ENCODE data around the gene LIPG. TPM values are rescaled to one million over a fixed set of nuclear protein-coding genes. Genes with fewer than 3 reads are reported as not detected.
A peak's percentile ranks its signal among the peaks of the same experiment; 100 is the strongest.

LIPG gene
- total and polyA plus RNA-seq, 10 donors, result 0.11 to 2.7 (median 0.35) TPM; not detected in 3

DNA sequence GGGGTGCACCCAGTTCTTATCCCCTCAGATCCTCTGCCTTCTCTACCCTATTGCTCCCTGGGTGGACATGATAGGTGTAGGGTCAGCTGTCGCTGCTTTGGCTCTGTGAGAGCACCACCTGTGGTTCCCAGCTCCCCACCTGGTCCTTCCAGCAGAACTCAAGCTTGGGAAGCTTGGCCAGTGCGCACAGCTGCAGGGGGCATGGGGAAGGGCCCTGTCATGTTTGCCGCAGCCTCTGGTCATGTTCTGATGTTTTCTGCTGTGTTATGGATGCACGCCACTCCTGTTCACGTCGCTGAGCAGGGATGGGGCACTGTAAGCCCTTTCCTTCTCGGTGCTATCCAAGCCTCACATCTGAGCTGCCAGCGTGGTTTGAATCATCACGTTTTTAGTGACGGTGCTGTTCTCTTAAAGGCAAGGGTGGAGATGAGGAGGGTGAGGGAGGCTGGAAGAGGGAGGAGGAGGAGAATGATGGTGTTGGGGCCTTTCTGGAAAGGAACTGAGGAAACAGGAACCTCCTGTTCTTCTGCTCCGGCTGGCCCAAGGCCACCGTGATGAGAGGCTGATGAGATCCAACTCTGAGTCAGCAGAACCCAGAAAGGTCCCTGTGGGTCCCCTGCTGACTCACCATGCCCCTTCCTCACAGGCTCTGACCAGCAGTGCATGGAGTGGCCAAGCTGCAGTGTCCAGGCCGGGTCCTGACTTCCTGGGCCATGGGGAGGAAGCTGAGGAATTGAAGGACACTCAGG, 78.0 kb downstream of the LIPG start:
- no peaks in the 10 kb centered on the region for H3K9me3 ChIP-seq
- DNase-seq, result peak; percentile 30

GRCh38 chr18:49640741-49641140, 78.9 kb downstream of the LIPG start:
- H3K4me3 ChIP-seq, result no peak overlapping the region
- no peak for DNase-seq
- H3K36me3 ChIP-seq, result no peaks in the 10 kb centered on the region
- TF ChIP-seq CTCF (IDR thresholded peaks at IDR 0.05 in 8 of 11, conservative IDR thresholded peaks at IDR 0.05 in 3 of 11) (no peak), POLR2A (IDR thresholded peaks at IDR 0.05) (no peak), POLR2AphosphoS5 (IDR thresholded peaks at IDR 0.05) (no peak)
- intact Hi-C loops (cut with DNase I; ENCODE audit: low total_unique reads), result no loop called here
- no peak overlapping the region for H3K27ac ChIP-seq
- peaks cover 0 to 30% (median 0%) of the 10 kb centered on the region in 7 donors for H3K27me3 ChIP-seq (replicated peaks in 1 of 7)
- 58 to 70% (median 63%) methylated on average over 5 to 6 of the region's 6 CpGs for WGBS, 5 donors
- no peaks in the 10 kb centered on the region for H3K9me3 ChIP-seq
- peaks cover 0 to 6% (median 0%) of the 10 kb centered on the region in 6 donors for H3K4me1 ChIP-seq

More for the DNA sequence above, 78.0 kb downstream of the LIPG start:
- TF ChIP-seq POLR2AphosphoS5 (IDR thresholded peaks at IDR 0.05) (no peak), CTCF (IDR thresholded peaks at IDR 0.05 in 8 of 11, conservative IDR thresholded peaks at IDR 0.05 in 3 of 11) (no peak), POLR2A (IDR thresholded peaks at IDR 0.05) (no peak)
- intact Hi-C loops (cut with DNase I; ENCODE audit: low total_unique reads), result loop anchor here (10.0 kb wide), 1 partner anchor 95 kb away; no protein-coding TSS in a partner anchor
- Histone ChIP-seq H3K4me3 (no peak overlapping the region), H3K27ac (no peak overlapping the region), H3K27me3 (replicated peaks in 1 of 7) (peaks cover 0 to 30% (median 0%) of the 10 kb centered on the region in 7 donors), H3K36me3 (no peaks in the 10 kb centered on the region), H3K4me1 (peaks cover 0 to 6% (median 0%) of the 10 kb centered on the region in 6 donors)
- WGBS, 5 donors, result 63 to 77% (median 69%) methylated on average over 13 of the region's 13 CpGs

DNA sequence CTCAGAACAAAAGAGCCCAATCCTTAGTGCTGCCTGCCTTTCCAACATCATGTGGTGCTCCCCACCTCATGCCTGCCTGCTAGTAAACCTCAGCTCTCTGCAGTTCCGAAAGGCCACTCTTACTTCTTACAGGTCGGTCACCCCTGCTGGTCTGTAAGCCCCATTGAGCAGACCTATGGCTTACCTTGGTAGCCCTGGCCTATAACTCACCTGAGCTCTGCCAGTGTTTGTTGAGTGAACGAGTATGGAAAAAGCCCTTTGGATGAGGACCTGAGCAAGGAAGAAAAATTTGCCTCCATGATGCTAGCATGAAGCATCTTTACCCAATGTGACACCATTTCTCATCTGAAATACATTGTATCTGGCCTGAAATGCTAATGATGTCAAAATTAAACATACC, 83.3 kb downstream of the LIPG start:
- TF ChIP-seq CTCF (IDR thresholded peaks at IDR 0.05 in 8 of 11, conservative IDR thresholded peaks at IDR 0.05 in 3 of 11), result no peak
- no peak for TF ChIP-seq POLR2AphosphoS5 (IDR thresholded peaks at IDR 0.05)
- no peak for TF ChIP-seq POLR2A (IDR thresholded peaks at IDR 0.05)
- H3K27ac ChIP-seq, result peak overlapping the region in 1 of 8 donors; percentile 4
- DNase-seq, result peak; percentile 6
- no peaks in the 10 kb centered on the region for H3K4me1 ChIP-seq
- H3K9me3 ChIP-seq, result no peaks in the 10 kb centered on the region
- H3K27me3 ChIP-seq (replicated peaks in 1 of 7), result peaks cover 0 to 17% (median 0%) of the 10 kb centered on the region in 7 donors
- 82 to 90% (median 87%) methylated on average over 3 of the region's 3 CpGs for WGBS, 5 donors
- no peaks in the 10 kb centered on the region for H3K36me3 ChIP-seq
- intact Hi-C loops (cut with DNase I; ENCODE audit: low total_unique reads), result no loop called here
- H3K4me3 ChIP-seq, result no peak overlapping the region

- peak overlapping the region in 3 of 8 donors; percentile 24 to 46 (median 36) for H3K27ac ChIP-seq
- H3K36me3 ChIP-seq, result no peaks in the 10 kb centered on the region
- no peaks in the 10 kb centered on the region for H3K4me1 ChIP-seq
- no peak overlapping the region for H3K4me3 ChIP-seq
- TF ChIP-seq POLR2AphosphoS5 (IDR thresholded peaks at IDR 0.05), result peak in 1 of 3 donors; percentile 34
- TF ChIP-seq CTCF (IDR thresholded peaks at IDR 0.05 in 8 of 11, conservative IDR thresholded peaks at IDR 0.05 in 3 of 11), result no peak
- no peak for TF ChIP-seq POLR2A (IDR thresholded peaks at IDR 0.05)
- no peaks in the 10 kb centered on the region for H3K9me3 ChIP-seq
- 78 to 85% (median 82%) methylated on average over 8 to 10 of the region's 10 CpGs for WGBS, 5 donors
- DNase-seq, result peak; percentile 44
- intact Hi-C loops (cut with DNase I; ENCODE audit: low total_unique reads), result no loop called here
- H3K27me3 ChIP-seq (replicated peaks in 1 of 7), result peaks cover 0 to 11% (median 0%) of the 10 kb centered on the region in 7 donors
Observed at GRCh38 chr18:49645841-49646351, 84.0 kb downstream of the LIPG start.
